Muscle layer of duodenum (tissue), 2 donors: Measurements from ENCODE around the gene STMN1.

Source experiments
- H3K27ac ChIP-seq: one replicate; pipeline ENCODE4 v1.7.0; 2013; ENCODE audit warnings: mild to moderate bottlenecking, low read length
- H3K27me3 ChIP-seq: one replicate; pipeline ENCODE4 v1.7.0; 2013; ENCODE audit warnings: low read depth, mild to moderate bottlenecking, control low read depth, low read length
- H3K36me3 ChIP-seq, 2 donors: one replicate each; pipeline ENCODE4 v1.7.0; 2013; ENCODE audit warnings: low read length in 2 of 2, control low read depth in 1 of 2, mild to moderate bottlenecking in 1 of 2; ENCODE audit not compliant: insufficient read depth in 2 of 2, control insufficient read depth in 1 of 2
- H3K4me1 ChIP-seq, 2 donors: one replicate each; pipeline ENCODE4 v1.7.0; 2013; ENCODE audit warnings: low read length in 2 of 2, mild to moderate bottlenecking in 2 of 2, control low read depth in 1 of 2, moderate library complexity in 1 of 2; ENCODE audit not compliant: insufficient read depth in 2 of 2, control insufficient read depth in 1 of 2
- H3K4me3 ChIP-seq, 2 donors: one replicate each; pipeline ENCODE4 v1.7.0; 2013; ENCODE audit warnings: low read length in 2 of 2, low read depth in 1 of 2, mild to moderate bottlenecking in 1 of 2
- H3K9me3 ChIP-seq, 2 donors: one replicate each; pipeline ENCODE4 v1.7.0; 2013; ENCODE audit warnings: low read length in 2 of 2, control low read depth in 1 of 2, mild to moderate bottlenecking in 1 of 2; ENCODE audit not compliant: control insufficient read depth in 1 of 2
- donor health status: healthy.

The STMN1 gene

GRCh38 chr1:25875154-25875855 is 30.9 kb downstream of the STMN1 start, which contains the start of gene PAQR7:
Gene PAQR7 (minus strand): TSS chr1:25875708. CDS start chr1:25863839, 11,869 bp downstream.
- H3K27me3 ChIP-seq = no peaks in the 10 kb centered on the region
- H3K36me3 ChIP-seq = peaks cover 0 to 3% of the 10 kb centered on the region in 2 donors
- H3K9me3 ChIP-seq = no peaks in the 10 kb centered on the region
- peaks cover 18 to 31% of the 10 kb centered on the region in 2 donors for H3K4me1 ChIP-seq
- H3K27ac ChIP-seq = peak within 1 kb of the TSS; percentile 14
- peak within 1 kb of the TSS; percentile 57 to 74 for H3K4me3 ChIP-seq

GRCh38 chr1:25874635-25875153 is 31.5 kb downstream of the STMN1 start:
- H3K4me3 ChIP-seq = peak overlapping the region; percentile 57 to 74
- no peaks in the 10 kb centered on the region for H3K9me3 ChIP-seq
- peaks cover 18 to 31% of the 10 kb centered on the region in 2 donors for H3K4me1 ChIP-seq

GRCh38 chr1:25874209-25874608 is 32.0 kb downstream of the STMN1 start:
- H3K36me3 ChIP-seq = peaks cover 0 to 14% of the 10 kb centered on the region in 2 donors
- peak overlapping the region; percentile 57 to 74 for H3K4me3 ChIP-seq
- no peaks in the 10 kb centered on the region for H3K27me3 ChIP-seq
- peaks cover 16 to 31% of the 10 kb centered on the region in 2 donors for H3K4me1 ChIP-seq
- peak overlapping the region; percentile 14 for H3K27ac ChIP-seq
- H3K9me3 ChIP-seq = no peaks in the 10 kb centered on the region

More at GRCh38 chr1:25874635-25875153, 31.5 kb downstream of the STMN1 start:
- Histone ChIP-seq H3K27ac (peak overlapping the region; percentile 14), H3K27me3 (no peaks in the 10 kb centered on the region), H3K36me3 (peaks cover 0 to 9% of the 10 kb centered on the region in 2 donors)

- Histone ChIP-seq H3K4me3 (no peak overlapping the region), H3K9me3 (no peaks in the 10 kb centered on the region), H3K36me3 (peaks cover 0 to 14% of the 10 kb centered on the region in 2 donors), H3K4me1 (peaks cover 15 to 31% of the 10 kb centered on the region in 2 donors), H3K27ac (no peak overlapping the region), H3K27me3 (no peaks in the 10 kb centered on the region)
These were observed 33.1 kb downstream of the STMN1 start for GRCh38 chr1:25873120-25873519.

- Histone ChIP-seq H3K4me1 (peaks cover 15 to 31% of the 10 kb centered on the region in 2 donors), H3K4me3 (no peak overlapping the region), H3K36me3 (peaks cover 0 to 14% of the 10 kb centered on the region in 2 donors), H3K27ac (no peak overlapping the region), H3K9me3 (no peaks in the 10 kb centered on the region), H3K27me3 (no peaks in the 10 kb centered on the region)
These were observed 33.5 kb downstream of the STMN1 start for GRCh38 chr1:25872713-25873112.

GRCh38 chr1:25871704-25872494 is 34.3 kb downstream of the STMN1 start:
- H3K4me3 ChIP-seq = no peak overlapping the region
- peaks cover 15 to 31% of the 10 kb centered on the region in 2 donors for H3K4me1 ChIP-seq
- H3K9me3 ChIP-seq = no peaks in the 10 kb centered on the region
- no peaks in the 10 kb centered on the region for H3K27me3 ChIP-seq
- peaks cover 0 to 14% of the 10 kb centered on the region in 2 donors for H3K36me3 ChIP-seq
- H3K27ac ChIP-seq = no peak overlapping the region

GRCh38 chr1:25871086-25871703 is 35.0 kb downstream of the STMN1 start:
- Histone ChIP-seq H3K27me3 (no peaks in the 10 kb centered on the region), H3K9me3 (no peaks in the 10 kb centered on the region), H3K4me1 (peaks cover 15 to 31% of the 10 kb centered on the region in 2 donors), H3K27ac (peak overlapping the region; percentile 16), H3K4me3 (no peak overlapping the region), H3K36me3 (peaks cover 0 to 14% of the 10 kb centered on the region in 2 donors)

- no peak overlapping the region for H3K4me3 ChIP-seq
- peaks cover 0 to 14% of the 10 kb centered on the region in 2 donors for H3K36me3 ChIP-seq
- H3K27me3 ChIP-seq = no peaks in the 10 kb centered on the region
- no peaks in the 10 kb centered on the region for H3K9me3 ChIP-seq
- peaks cover 15 to 31% of the 10 kb centered on the region in 2 donors for H3K4me1 ChIP-seq
- H3K27ac ChIP-seq = no peak overlapping the region
These were observed 35.6 kb downstream of the STMN1 start for GRCh38 chr1:25870614-25871013.

- no peak overlapping the region for H3K27ac ChIP-seq
- peaks cover 15 to 31% of the 10 kb centered on the region in 2 donors for H3K4me1 ChIP-seq
- no peak overlapping the region for H3K4me3 ChIP-seq
These were observed 36.2 kb downstream of the STMN1 start for GRCh38 chr1:25869909-25870606.

GRCh38 chr1:25867210-25867991 is 38.8 kb downstream of the STMN1 start:
- H3K27me3 ChIP-seq = no peaks in the 10 kb centered on the region
- peak overlapping the region; percentile 27 for H3K27ac ChIP-seq
- no peak overlapping the region for H3K4me3 ChIP-seq
- H3K9me3 ChIP-seq = no peaks in the 10 kb centered on the region
- peaks cover 0 to 26% of the 10 kb centered on the region in 2 donors for H3K36me3 ChIP-seq
- peaks cover 11 to 13% of the 10 kb centered on the region in 2 donors for H3K4me1 ChIP-seq

More at GRCh38 chr1:25869909-25870606, 36.2 kb downstream of the STMN1 start:
- Histone ChIP-seq H3K36me3 (peaks cover 0 to 14% of the 10 kb centered on the region in 2 donors), H3K27me3 (no peaks in the 10 kb centered on the region), H3K9me3 (no peaks in the 10 kb centered on the region)
